Activated CD8-positive, alpha-beta memory T cell treated with anti-CD3 and anti-CD28 coated beads for 4 hours (primary cell): ENCODE measurements around the gene DIDO1.

Experiments used
- DNase-seq, 2 donors: peaks; one replicate each; pipeline ENCODE4 v3.0.0-alpha.2; 2020; ENCODE audit warnings: low read depth in 2 of 2

Gene DIDO1

DNA sequence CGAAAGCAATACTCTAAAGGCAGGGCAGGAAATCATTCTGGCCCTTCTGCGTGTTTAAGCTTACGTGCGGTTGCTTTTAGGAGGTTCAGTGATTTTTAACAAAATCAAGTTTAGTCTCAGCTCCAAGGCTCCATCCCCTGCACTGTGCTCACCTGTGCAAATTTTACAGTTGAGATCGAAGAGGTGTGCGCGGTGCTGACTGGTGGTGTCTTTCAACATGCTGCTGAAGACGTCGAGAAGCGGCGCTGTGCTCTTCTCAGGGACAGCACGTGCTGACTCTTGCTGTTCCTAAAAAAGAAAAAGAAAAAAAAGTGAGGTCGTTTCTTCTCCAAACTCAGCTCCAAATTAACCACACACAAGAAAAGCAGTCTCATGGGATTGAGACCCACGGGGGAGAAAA, 32.0 kb downstream of the DIDO1 start:
- DNase-seq: no peak

DNA sequence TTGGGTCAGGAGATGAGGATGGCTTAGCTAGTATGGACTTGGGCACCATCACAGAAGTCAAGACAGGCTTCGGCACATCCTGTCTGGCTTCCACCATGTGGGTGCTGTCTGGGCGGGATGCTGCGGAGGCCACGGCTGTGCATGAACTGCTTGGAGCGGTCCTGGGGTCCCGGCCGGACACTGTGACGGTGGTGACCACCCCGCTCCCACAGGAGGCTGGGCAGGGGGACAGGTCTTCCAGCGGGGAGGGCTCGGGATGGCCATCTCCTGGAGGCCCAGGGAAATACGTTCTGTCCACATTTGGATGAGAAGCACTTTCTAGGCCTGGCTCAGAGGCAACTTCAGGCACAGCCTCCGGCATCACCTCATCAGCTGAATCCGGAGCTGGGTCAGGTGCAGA, 32.6 kb downstream of the DIDO1 start:
- no peak for DNase-seq

DNA sequence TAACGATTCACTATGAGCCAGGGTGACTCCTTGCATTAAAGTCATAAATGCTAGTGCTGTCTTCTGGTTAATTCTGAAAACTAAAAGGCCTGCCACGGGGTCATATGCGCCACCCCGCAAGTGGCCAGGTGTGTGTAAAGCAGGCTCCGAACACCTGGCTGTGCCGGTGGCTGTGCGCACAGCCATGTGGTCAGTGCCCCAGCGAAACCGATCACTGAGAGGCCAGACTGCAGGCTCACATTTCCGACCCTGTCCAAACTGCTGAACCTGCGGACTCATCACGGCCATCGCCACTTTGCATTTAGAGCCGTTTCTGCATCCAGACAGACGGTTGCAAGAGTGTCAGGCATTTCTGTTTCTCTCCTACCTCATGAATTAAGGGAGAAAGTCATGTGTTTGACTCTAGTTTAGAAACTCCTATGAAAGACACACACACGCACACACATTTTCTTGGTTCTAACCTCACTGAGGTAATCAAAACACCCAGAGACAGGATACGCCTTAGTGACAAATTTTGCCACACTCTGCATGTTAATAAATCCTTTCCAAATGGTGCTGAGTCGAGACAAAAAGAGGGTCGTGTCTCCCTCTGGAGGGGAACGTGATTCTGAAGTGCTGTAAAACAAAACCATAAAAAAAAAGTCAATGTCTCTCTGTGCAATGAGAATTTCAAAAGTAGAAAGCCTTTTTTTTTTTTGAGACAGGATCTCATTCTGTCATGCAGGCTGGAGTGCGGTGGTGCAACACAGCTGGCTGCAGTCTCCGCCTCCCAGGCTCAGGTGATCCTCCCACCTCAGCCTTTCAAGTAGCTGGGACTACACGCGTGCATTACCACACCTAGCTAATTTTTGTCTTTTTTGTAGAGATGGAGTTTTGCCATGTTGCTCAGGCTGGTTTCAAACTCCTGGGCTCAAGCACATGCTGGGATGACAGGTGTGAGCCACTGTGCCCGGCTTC, 33.7 kb downstream of the DIDO1 start:
- DNase-seq: no peak

DNA sequence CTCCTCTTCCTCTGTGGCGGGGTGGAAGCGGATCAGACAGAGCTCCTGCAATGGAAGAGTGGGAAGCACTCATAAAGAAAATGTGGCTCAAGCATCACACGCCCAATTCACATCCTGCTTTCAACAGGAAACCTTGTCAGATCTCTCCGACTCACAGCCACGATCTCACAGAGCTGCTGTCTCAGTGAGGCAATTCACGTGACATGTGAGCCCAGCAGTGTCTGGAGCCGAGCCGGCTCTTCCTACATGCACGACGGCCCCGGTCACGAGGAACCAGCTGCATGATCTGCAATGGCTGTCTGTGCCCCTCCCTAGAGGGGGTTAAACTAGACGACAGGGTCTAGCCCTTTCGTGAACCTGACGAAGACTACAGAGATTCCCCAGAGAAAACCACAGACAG, 35.2 kb downstream of the DIDO1 start:
- no peak for DNase-seq

DNA sequence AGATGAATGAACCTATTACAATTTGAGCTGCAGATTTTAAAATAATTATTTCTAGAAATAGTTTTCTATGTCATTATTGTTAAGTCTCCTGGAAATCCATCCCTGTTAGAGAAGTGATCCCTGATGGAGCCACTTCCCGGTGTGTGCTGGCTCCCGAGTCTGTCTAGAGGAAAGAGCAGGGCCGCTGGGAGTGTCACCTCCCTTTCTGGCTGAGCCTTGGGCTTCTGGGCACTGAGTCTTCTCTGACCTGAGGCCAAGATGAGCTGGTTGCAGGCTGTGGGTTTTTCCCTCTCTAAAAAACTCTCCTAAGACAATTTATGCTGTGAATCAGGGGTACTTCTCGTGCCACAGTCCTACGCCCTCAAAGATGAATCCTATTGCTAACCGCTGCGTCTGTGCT, 35.9 kb downstream of the DIDO1 start:
- no peak for DNase-seq

DNA sequence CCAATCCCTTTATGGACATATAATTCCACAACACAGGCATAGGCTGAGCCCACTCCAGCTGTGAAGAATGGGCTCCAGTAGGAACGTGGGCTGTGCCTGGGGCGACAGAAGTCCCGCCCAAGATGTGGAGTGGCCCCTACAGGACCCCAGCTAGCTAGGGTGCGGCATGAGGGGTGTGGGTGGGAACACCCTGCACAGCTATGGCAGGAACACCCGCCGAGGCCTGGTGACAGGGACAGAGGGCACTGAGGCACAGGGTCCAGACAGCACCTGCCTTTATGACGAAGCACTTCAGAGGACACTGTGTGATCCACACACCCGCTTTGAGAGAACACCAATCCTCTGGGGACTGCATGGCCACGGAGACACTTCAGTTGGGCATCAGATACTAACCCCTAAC, 36.4 kb downstream of the DIDO1 start:
- no peak for DNase-seq

DNA sequence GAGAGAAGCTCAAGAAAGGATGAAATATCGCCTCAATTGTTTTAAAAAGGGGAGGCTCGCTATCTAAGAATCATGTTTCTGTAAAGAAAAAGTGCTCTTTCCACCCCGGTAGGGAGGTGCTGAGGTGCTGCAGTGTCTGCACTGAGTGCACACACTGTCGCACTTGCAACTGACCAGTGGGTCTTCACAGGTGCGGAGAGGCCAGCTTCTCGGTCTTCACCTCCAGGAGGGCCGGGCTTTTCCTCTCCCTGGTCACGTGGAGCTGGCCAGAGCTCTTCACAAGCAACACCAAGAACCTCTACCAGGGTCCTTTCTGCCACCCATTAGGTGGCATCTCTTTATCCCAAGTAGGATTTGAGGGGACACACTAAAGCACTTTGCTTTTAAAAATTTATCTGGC, 36.9 kb downstream of the DIDO1 start:
- DNase-seq: no peak

DNA sequence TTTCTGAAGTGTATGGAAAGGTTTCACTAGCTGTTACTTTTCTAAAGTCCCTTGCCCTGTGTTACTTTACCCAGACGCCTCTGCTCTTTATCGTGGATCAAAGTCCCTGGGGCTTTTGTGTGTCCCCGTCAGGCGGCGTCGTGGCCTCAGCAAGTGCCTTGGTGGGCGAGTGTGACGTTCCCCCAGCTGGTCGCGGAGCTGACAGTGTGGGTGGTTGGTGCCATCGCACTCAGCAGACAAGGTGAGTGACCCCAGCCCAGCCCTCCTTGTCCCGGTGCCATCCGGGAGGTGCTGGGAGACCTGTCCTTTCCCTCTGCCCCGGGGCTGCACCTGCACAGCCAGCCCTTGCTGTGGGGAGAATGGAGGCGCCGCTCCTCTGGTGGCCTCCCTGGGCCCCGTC, 37.4 kb downstream of the DIDO1 start:
- no peak for DNase-seq

DNA sequence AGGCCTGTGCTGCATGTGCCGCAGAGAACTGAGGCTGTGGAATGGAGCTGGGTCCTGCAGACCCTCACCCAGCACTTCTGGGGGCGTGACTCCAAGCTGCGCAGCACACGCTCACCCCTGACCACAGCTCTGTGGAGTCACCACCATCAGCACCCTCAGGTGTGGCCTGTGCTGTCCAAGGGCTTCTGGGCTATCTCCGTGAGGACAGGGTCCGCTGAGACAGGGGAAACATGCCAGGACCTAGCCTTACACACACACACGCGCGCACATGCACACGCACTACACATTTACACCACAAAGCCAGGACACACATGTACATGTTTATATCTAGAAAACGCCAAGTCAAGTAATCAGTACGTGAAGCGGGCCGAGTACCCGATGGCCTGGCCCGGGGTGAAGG, 37.9 kb downstream of the DIDO1 start:
- no peak for DNase-seq

DNA sequence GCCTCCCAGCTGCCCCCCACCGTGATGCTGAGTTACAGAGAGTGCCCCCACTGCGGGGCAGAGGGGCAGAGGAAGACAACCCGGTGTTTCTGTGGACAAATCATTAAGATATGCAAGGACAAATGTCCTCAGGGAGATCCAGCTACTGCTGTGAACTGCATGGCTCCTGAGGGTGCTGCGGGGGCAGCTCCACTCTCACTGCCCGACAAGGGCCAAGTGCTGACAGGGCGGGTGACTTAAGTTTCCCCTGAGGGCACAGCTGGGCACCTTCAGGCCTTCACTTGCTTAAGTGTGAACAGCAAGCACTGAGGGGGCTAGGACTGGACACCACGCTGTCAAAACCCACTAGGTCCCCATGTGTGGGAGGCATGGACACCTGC, 38.5 kb downstream of the DIDO1 start:
- no peak for DNase-seq

DNA sequence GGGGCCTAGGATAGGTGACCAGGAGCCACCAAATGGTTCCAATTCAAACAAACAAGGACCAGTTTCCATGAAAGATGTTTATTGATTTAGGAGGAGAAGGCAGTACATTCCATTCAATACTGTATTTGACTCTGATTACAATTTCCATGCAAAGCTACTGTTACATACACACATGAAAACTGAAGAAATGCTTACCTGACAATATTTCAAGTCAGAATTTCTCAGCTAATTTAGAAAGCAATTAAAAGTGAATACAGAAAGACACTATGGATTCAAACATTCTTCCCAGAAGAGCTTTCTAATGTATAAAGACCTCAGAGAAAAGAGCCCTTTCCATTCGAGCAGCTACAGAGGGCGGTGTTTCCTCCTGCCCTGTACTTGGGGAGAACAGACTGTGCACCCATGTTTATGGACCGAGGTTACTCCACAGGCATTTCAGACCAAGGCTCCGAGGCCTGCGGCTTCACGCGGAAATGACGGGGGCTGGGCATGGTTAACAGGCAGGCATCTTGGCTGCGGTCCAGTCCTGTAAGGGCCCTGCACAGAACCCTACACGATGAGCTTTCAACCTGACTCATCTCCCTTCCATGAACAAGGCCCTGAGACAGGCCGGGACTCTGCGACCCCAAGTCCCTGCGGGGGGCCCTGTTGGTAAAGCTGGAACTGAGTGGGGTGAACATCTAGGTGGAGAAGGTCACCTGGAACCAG, 39.0 kb downstream of the DIDO1 start:
- peak in 1 of 2 donors; percentile 16 for DNase-seq

DNA sequence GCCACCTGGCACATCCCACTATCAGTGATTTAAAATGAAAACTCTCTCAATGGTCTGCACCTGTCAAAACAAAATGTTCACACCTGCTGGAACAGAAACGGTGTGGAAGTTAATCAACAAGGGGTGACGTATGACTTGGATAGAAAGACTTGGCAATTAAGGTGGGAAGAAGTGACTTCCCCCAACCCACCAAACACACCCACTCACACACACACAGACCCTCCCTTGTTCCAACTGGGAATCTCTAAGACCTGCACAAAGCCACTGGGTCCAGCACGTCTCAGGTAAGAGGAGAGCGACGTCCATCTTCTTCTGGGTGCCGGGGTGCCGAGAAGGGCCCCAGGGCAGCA, 39.6 kb downstream of the DIDO1 start:
- DNase-seq: no peak

DNA sequence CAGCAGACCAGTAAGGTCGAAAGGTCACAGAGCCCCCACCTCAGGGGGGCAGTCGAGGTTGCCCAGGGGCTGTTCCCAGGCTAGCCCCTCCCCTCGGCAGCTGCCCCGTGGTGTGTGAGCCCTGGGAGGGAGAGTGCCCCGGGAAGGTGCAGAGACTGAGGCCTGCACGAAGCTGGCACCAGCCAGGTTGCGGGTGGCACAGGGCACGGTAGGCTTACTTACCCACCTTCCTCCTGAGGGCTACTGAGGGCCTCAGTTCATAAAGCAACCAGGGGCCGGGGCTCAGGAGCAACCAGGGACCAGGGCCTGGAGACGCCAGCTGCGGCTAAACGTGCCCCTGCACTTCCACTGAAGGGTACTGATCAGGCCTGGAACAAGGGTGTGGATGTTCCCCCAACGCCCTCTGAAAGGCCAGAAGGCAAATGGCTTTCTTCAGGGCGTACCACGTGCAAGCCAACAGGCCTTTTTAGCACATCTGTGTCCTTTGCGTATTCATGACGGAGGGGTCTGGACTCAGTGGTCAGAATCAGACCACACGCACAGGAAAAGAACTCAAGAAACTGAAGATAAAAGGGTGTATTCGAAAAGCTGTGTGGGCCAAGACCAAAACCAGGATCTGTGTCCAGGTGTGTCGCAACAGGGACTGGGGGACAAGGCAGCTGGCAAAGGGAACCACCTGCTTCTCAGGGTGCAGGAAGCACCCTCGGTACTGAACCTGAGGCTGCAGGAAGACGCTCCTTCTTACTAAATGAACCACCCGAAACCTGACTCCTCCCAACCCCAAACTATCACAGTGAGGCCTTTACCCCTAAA, 40.2 kb downstream of the DIDO1 start:
- DNase-seq: no peak

DNA sequence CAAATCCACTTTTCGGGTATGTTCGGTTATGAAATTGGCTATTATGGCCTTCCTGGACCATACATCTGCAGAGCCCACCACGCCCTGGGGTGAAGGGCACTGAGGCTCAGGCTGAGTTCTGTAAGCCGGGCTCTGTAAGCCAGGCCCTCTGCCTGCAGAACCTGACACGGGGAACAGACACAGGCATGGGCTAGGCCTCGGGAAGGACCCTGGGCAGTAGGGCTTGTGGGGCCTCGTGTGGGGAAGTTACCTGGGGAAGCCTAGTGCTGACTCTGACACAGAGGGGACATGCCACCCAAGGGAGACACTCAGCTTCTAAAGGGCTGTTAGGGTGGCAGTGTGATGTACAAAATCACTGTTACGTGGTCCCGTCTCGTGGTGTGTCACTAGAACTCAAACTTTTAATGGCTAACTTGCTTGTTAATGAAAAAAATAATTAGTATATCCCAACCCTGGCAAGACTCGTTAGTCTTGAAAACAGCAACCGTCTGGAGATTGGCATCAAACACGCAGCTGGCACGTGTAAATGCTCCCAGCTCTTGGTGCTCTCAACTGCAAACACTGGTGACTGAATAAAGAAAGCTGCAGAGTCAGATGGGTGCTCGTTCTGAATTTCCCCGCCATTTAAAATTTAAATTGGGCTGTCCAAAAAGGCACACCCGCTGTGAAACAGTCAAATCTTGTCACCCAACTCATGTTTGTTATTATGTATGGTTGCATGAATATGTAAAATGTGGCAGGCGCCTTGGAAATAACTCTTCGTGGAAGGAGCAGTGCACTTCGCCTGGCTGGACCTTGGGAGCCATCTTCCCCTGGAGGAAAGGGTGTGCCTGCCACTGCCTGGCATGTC, 41.0 kb downstream of the DIDO1 start:
- no peak for DNase-seq

DNA sequence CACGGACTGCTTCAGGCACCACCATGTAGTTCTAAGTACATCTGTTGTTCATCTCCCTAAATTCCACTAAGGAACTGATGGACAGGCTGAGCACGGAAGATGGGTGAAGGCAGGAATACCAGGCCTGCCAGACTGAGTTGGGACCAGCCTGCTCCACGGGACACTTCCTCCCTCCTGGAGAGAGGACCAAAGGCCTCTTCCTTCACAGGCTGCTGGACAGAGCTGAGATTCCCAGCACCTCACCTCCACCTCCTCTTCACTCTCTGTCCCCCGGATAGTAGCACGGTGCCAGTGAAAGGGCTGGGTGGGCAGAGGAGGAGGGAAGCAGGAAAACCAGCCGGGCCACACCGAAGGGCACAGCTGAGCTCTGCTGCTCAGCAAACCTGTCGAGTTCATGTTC, 41.7 kb downstream of the DIDO1 start:
- no peak for DNase-seq

DNA sequence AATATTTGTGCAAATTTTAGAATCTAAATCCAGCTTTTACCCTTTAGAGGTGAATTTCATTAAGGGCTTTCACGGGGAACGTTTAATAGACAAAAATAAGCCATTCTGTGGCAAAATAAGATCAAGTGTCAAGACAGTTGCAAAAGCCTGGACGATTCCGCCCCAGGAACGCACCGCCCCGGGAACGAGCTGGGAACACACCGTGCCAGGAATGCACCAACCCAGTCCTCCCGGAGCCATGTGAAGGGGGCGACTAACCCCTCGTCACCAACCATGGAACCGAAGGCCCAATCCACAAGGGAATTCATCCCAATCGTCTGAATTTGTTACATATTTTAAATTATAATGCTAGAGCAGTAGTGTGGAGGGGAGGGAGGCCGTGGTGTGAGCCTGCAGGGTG, 43.9 kb downstream of the DIDO1 start:
- no peak for DNase-seq

DNA sequence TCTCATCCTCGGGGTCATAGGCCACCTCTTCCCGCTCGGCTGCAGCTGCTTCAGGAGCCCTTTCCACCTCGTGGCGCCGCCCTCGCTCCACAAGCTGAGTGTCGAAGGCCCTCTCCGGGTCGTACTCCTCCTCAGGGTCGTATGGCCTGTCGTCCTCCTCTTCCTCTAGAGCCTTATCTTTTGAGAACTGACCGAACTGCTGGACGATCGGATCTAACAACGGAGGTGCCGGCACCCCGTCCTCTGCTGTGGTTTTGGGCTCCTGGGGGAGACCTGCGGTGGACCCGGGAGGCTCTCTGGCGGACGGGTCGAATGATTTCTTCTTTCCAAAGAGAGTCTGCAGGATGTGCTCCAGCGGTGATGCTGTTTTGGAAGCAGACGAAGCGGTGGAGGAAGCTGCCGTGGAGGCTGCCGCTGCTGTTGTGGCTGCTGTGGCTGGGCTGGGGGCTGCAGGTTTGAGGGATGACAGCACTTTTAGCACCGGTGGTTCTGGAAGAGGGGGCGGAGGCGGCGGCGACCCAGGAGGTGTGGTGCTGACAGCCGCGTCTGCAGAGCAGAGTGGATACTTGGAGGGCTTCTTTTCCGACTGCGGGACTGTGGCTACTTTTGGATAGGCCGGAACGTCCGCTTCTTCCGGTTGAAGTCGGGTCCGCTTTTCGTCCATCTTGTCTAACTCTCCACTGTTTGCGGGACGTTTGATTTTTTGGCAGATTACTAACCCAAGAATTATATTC, 44.5 kb downstream of the DIDO1 start:
- no peak for DNase-seq

DNA sequence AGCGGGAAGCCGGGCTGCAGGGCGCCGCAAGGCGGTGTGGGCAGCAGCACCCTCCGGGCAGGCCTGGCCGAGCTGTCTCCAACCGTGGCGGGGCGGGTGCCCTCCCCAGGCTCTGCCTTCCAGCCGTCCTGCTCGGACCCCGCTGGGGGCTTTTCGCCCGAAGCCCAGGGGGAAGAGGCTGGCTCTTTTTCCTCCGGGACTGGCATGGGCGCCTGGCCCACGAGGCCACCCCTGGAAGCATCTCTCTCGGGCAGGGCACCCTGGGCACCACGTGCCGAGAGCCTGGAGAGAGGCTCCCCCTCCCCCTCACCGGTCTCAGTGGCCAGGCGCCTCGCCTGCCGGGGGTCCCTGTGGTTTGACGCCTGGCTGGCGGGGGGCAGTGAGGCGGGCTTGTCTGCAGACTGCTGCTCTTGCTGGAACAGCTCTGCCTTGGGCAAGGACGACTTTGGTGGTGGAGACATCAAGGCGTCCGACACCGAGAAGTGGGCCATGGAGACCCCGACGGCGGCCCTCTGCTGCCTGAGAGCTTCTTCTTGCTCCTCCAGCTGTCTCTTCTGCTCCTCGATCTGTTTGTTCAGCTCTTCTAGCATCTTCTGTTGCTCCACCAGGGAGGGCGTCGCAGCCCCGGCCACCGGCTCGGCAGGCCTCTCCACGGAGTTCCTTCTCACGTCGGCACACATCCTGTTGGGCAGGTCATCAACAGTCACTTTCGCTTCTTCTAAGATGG, 45.2 kb downstream of the DIDO1 start:
- no peak for DNase-seq

DNA sequence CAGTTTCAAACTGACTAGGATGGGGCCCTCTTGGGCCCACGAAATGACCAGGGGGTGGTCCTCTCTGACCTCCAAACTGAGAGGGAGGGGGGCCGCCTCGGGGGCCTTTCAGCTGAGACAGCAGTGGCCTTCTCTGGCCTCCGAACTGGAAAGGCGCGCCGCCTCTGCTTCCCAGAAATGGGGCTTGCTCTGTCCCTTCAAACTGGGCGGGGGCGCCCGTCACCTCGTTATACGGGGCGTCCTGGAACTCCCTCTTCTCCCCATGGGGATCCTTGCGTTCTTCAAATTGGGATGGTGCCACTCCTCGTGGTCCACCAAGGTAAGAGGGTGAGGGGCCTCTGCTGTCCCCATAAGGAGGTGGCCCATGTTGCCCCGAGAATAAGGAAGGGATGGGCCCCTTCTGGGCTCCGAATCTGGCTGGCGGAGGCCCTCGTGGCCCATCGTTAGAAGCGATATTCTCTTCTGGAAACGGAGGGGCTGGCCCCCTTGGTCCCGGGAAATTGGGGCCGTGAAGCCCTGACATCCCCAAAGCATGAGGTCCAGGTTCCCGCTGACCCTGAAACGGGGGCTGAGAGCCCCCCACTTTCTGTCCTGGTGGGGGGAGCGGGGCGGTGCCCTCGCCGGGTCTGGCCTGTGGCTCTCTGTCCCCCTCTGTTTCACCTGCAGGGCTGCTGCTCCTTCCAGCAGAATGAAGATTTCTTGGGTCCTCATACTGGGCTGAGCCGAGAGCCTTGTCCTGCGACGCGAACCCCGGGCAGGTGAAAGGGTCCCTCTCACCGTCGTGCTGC, 46.0 kb downstream of the DIDO1 start:
- DNase-seq: no peak
